SKM-1 treated with dmso at 0.1 percent for 144 hours (cell line): Measurements from ENCODE around the gene KCNK6.

Experiments
- DNase-seq: peaks from one replicate; lab custom pipeline; 2025; ENCODE audit not compliant: unreplicated experiment; lab: John Stamatoyannopoulos, UW

The KCNK6 gene

DNA sequence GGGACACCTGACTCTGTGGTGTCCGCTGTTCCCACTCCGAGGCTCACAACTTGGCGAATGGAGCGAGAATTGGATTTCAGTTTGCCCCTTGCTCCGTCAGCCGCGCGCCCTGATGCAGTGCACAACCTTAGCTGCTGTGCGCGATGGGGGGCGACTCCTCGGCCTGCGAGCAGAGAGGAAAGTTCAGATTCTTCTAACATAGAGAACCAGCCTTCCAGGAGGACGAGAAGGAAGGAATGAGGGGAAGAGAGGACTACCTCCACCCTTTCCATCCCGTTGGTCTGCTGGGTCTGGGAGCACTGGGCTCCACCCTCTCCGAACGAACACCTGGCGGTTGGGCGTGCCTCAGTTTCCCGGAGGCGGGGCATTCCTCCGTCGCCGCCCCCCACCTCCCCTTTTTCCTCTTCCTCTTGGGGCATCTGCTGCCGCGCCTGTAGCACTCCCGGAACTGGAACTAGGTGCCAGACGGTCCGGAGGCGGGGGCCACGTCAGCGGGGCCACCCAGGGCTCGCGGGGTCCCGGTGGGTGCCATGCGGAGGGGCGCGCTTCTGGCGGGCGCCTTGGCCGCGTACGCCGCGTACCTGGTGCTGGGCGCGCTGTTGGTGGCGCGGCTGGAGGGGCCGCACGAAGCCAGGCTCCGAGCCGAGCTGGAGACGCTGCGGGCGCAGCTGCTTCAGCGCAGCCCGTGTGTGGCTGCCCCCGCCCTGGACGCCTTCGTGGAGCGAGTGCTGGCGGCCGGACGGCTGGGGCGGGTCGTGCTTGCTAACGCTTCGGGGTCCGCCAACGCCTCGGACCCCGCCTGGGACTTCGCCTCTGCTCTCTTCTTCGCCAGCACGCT lies at the start of gene KCNK6:
TSS of gene KCNK6 (plus strand) at position 425 of the 838 bp plus-strand sequence. CDS start at position 531, 106 bp downstream.
- DNase-seq, result no peak

GRCh38 chr19:38270587-38271167 lies 49.0 kb upstream of the KCNK6 start:
- DNase-seq, result no peak

- no peak for DNase-seq
Measured at GRCh38 chr19:38273499-38273898, 46.1 kb upstream of the KCNK6 start.

DNA sequence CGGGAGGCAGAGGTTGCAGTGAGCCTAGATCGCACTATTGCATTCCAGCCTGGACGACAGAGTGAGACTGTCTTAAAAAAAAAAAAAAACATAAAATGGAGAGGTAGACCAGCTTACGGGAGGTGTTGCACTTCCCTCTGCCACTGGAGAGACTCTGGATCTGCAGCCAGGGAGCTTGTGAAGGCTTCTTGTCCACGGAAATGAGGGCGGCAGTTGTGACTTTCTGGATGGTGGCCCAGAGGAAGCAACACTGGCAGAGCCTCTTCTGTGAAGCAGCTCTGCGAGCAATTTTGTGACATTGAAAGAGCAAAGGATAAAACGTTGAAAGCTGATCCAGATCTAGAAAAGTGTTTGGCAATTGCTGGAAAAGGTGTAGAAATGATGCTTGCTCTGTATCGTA lies 44.9 kb upstream of the KCNK6 start:
- no peak for DNase-seq

GRCh38 chr19:38276942-38277517 lies 42.6 kb upstream of the KCNK6 start:
- DNase-seq, result no peak

DNA sequence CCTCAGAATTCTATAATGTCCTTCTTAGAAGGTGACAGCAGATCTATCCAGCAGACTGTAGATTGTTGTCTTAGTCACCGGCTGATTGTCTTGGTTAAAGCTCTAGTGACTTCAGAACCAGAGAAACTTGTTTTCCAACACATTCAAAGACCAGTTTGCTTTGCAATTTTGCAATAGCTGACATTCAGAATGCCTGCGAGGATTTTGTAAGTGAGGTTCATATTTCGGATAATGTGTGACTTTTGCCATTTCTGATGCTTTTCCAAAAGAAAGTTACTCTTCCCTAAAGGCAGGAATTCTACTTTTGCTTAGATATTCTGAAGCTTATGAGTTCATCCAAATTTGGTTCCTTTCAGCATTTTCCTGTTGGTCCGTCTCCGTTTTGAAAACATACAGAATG lies 42.1 kb upstream of the KCNK6 start:
- no peak for DNase-seq

- DNase-seq, result no peak
Measured at GRCh38 chr19:38277969-38278680, 41.5 kb upstream of the KCNK6 start.

DNA sequence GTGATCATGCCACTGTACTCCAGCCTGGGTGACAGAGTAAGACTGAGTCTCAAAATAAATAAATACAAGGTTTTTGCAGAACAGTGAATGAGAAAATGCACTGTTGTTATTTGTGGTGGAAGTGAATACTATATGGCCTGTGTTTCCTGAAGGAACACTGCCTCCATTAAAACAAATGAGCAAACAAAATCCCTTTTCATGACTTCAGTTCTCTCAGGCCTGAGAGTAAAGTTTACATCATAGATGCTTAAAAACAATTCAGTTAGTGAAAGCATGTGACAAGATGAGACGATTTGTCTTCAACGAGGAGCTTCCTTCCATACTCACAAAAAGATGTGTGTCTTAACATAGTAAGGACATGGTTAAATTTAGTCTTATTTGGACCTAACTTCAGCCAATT lies 40.9 kb upstream of the KCNK6 start:
- no peak for DNase-seq

GRCh38 chr19:38280030-38280921 lies 39.4 kb upstream of the KCNK6 start:
- DNase-seq, result no peak

- no peak for DNase-seq
Measured at GRCh38 chr19:38281811-38282566, 37.7 kb upstream of the KCNK6 start.

- DNase-seq, result no peak
Measured at GRCh38 chr19:38283271-38283670, 36.4 kb upstream of the KCNK6 start.

GRCh38 chr19:38284422-38284821 lies 35.2 kb upstream of the KCNK6 start:
- peak; percentile 33 for DNase-seq

DNA sequence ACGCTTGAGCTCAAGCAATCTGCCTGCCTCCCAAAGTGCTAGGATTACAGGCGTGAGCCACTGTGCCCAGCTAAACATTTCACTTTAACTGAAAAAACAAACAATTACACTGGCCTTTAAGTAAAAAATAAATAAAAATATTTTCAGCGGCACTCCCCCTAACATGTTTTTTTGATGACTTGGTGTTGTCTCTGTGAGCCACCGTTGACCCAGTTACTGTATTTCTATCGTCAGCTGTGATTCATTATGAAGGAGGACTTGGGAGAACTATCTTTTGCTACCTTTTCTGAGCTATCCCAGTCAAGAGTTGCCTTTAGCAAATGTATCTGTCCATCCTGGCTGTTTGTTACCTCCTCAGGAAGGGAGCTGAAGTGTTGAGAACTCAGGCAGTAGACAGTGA lies 34.1 kb upstream of the KCNK6 start:
- DNase-seq, result no peak

- peak; percentile 77 for DNase-seq
Measured at GRCh38 chr19:38287604-38288003, 32.0 kb upstream of the KCNK6 start.

DNA sequence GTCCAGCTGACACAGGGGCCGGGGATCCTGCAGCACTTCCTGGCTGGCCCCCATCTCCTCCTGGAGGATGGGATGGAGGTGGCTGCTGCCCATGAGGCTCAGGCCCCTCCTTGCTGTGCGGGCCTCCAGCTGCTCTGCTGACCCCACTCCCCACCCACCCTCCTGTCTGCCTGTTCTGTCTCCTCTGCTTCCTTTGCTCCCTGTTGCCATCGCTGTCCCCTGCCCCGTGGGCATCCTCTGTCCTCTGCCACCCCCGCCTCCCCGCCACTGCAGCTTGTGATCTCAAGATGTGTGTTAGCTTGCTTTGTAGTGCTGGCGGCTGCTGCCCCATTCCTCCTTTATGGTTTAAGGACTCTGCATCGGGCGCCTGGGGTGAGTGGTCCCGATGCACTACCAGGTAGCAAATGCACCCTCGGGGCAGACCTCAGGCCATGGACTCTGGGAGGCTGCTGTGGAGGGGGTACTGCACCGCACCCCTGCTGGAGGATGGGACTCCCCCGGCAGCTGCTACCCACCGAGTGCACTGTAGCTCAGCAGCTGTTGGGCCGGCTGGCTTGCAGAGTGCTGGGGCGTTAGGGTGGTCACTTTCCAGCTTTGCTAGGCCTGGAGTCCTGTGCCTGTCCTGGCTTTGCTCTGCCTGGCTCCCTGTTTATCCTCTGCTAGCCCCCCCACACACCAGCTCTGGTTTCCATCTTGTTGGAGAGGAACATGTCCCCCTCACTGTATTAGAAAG lies 31.4 kb upstream of the KCNK6 start:
- DNase-seq, result no peak

DNA sequence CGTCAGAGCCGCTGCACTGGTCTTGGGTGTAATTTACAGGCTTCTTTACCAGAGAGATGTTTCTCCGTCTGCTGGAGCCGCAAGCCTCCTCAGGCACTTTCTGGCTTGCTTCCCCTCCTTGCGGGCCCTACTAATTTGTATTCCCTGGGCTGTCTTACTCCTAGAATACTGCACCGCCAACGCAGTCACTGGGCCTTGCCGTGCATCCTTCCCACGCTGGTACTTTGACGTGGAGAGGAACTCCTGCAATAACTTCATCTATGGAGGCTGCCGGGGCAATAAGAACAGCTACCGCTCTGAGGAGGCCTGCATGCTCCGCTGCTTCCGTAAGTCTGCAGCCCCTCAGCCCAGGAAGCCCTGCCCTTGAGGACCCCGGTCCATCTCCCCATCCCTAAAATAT lies 29.7 kb upstream of the KCNK6 start:
- DNase-seq, result no peak

- DNase-seq, result no peak
Measured at GRCh38 chr19:38290631-38291147, 29.0 kb upstream of the KCNK6 start.

- DNase-seq, result no peak
Measured at GRCh38 chr19:38291855-38292254, 27.8 kb upstream of the KCNK6 start.

GRCh38 chr19:38293281-38293680 lies 26.4 kb upstream of the KCNK6 start:
- no peak for DNase-seq
